Glomerular visceral epithelial cell (primary cell): ENCODE results near the gene RCL1.
A peak's percentile ranks its signal among the peaks of the same experiment; 100 is the strongest.

ENCODE experiments used
- DNase-seq: peaks from one replicate; pipeline ENCODE4 v3.0.0-alpha.2; 2016; ENCODE audit errors: extremely low spot score

The RCL1 gene

GRCh38 chr9:4811824-4812223 is 19.1 kb downstream of the RCL1 start:
- DNase-seq = no peak

DNA sequence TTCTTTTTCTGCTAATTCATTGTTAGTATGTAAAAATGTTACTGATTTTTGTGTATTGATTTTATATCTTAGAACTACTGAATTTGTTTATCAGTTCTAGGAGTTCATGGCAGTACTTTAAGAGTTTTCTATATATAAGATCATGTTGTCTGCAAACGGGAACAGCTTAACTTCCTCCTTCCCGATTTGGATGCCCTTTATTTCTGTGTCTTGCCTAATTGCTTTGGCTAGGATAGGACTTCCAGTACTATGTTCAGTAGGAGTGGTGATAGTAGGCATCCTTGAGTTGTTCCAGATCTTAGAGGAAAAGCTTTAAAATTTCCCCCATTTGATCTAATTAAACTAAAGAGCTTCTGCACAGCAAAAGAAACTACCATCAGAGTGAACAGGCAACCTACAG is 20.1 kb downstream of the RCL1 start:
- no peak for DNase-seq

DNA sequence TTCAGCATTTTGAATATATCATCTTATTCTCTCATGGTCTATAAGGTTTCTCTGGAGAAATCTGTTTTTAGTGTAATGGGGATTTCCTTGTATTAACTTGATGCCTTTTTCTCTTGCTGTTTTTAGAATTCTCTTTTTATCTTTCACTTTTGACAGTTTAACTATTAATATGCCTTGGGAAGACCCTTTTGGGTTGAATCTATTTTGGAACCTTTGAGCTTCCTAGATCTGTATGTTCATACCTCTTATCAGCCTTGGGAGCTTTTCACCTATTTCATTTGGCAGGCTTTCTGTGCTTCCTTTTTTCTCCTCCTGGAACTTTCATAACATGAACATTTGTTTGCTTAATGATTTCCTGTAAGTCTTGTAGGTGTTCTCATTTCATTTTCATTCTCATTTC is 22.2 kb downstream of the RCL1 start:
- no peak for DNase-seq

DNA sequence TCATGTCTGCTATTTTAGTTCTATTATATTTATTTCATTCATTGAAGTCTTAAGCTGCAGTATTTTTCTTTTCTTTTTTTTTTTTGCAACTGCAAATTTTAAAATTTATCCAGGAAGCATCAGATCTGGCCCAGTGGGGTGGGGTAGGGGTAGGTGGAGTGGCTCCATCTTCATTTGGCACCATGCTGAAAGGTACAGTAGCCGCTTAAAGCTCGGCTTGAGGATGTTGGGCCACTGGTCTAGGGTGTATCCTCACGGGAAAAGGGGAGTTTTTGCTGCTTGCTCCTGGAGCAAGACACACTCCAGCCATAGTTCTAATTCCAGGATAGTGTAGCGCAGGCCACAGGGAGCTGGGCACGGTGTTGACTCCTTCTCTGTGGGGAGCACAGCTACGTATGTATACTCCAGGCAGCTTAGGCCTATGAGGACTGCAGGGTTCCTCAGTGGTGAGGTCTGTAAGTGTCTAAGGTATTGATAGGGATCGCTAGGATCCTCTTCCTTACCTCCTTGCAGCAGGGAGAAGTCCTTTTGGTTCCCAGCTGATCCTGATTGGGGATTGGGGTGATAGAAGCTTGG is 22.7 kb downstream of the RCL1 start:
- no peak for DNase-seq

- DNase-seq = no peak
Observed at GRCh38 chr9:4820168-4820567, 27.4 kb downstream of the RCL1 start.

- DNase-seq = no peak
Observed at GRCh38 chr9:4821133-4821532, 28.4 kb downstream of the RCL1 start.

GRCh38 chr9:4822057-4822456 is 29.3 kb downstream of the RCL1 start:
- DNase-seq = no peak

DNA sequence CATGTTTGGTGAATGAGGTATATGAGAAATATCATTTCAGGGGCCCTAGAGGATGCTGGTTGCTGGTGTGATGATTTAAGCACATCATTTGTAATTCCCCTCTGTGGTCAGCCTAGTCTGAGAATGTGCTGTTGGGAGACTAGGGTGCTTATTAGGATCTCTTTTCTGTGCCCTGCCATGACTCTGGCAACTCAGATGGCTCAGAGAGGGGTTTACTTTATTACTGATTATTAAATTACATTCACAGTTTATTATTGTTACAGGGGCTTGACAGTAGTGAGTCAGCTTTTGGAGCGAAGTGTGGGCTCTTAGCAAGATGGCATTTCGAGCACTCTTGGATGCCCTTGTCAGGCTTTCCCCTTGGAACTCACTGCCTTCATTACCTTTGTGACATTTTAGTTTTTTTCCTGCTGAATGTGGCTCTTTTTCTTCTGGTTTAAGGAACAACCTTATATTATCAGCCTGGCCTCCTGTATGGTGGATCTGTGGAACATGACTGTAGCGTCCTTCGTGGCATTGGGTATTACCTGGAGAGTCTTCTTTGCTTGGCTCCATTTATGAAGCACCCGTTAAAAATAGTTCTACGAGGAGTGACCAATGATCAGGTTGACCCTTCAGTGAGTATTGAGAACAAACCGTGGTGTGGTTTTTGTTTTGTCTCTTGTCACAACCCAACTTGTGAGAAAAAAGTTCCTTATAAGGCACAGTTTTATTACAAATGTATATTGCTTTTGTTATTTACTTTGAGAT is 33.8 kb downstream of the RCL1 start:
- no peak for DNase-seq

GRCh38 chr9:4827224-4827623 is 34.5 kb downstream of the RCL1 start:
- DNase-seq = no peak

- peak; percentile 27 for DNase-seq
Observed at GRCh38 chr9:4828761-4829160, 36.0 kb downstream of the RCL1 start.

DNA sequence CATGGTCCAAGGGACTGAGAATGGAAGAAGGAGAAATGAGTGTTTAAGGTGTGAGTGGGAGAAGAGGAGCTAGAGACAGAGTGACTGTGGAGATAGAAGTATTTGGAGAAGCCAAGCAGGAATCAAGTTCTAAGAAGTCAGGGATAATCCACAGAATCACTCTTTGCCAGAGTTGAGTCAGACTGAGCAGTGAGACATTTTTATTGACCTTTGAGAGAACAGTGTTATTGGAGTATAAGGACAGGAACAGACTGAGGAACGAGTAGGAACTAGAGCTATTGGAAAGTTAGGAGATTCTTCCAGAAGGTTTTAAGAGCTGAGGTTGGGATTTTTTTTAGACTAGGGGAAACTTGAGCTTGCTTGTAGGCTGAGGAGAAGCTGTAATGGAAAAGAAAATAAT is 37.2 kb downstream of the RCL1 start:
- no peak for DNase-seq

GRCh38 chr9:4830699-4831098 is 38.0 kb downstream of the RCL1 start:
- DNase-seq = no peak

- no peak for DNase-seq
Observed at GRCh38 chr9:4831119-4831518, 38.4 kb downstream of the RCL1 start.

- no peak for DNase-seq
Observed at GRCh38 chr9:4831944-4832343, 39.2 kb downstream of the RCL1 start.

DNA sequence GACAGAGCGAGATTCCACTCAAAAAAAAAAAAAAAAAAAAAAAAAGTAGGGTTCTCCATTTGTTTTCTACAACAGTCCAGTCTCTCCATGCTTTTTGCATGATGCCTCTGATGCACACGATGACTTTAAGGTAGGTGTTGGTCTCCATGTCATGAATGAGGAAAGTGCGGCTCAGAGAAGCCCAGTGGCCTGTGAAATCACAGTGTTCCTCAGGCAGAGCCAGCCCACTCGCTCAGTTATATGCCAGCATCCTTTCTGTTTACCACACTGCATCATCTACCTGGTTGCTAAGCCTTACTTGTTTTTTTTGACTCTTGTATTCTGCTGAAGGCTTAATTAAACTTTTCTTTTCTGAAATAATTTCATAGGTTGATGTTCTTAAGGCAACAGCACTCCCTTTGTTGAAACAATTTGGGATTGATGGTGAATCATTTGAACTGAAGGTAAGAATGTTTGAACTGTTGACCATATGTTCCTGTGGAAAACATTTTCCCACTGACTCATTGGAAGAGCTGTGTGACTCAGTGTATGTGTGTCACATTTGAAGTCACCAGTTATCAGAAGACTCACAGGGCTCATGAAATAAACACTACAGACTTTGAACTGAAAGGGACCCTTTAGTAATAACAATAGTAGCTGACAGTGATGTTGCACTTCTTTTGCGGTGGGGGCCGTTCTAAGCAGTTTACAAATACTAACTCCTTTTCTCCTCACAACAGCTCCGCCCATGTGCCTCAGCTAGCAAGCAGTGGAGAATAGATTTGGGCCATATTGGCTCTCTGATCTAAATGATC is 40.2 kb downstream of the RCL1 start:
- peak; percentile 81 for DNase-seq

GRCh38 chr9:4833781-4834560 is 41.2 kb downstream of the RCL1 start:
- DNase-seq = no peak

DNA sequence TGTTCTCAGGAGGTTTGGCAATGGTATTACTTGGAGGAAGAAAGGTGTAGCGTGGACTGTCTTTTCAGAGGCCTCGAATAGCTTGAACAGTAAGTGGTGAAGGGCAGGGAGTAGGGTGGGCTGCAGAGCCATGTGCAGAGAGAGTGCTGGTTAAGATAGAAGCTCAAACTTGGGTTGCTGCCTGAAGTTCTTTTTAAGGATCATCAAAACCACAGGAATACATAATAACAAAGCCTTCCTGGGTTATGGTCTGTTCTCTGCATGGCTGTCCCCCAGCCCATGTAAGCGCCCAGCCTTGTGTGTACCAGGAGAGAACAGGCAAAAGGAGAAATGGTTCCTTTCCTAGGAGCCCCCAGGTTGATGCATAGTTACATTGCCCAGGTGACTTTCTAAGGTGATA is 43.9 kb downstream of the RCL1 start:
- no peak for DNase-seq

- DNase-seq = peak; percentile 91
Observed at GRCh38 chr9:4837261-4838188, 44.8 kb downstream of the RCL1 start.

- no peak for DNase-seq
Observed at GRCh38 chr9:4838189-4838546, 45.4 kb downstream of the RCL1 start.

GRCh38 chr9:4839470-4839912 is 46.7 kb downstream of the RCL1 start:
- DNase-seq = no peak

DNA sequence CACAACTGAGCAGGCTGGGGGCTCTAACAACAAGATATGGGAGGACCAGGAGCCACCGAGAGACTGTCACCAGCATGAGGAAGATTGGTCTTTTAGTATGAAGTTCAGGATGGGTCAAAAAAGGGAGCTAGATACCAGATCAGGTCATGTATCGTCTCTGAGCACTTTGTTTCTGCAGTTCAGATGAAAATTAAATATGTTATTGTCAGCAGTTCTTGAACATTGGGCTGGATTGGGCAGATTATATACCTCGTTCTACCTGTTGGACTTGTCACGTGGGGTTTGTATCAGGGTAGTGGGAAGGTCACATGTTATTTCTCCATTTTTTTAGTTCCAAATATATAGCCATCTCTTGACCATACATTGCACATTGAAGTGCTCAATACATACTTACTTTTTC is 47.3 kb downstream of the RCL1 start:
- no peak for DNase-seq
